ENCODE results near the gene NDC80. TPM values are rescaled to one million over a fixed set of nuclear protein-coding genes. Genes with fewer than 3 reads are reported as not detected.

Gene NDC80
- total RNA-seq, 6 donors from 2014 or later = 0.89 to 1.8 (median 1.4) TPM

DNA sequence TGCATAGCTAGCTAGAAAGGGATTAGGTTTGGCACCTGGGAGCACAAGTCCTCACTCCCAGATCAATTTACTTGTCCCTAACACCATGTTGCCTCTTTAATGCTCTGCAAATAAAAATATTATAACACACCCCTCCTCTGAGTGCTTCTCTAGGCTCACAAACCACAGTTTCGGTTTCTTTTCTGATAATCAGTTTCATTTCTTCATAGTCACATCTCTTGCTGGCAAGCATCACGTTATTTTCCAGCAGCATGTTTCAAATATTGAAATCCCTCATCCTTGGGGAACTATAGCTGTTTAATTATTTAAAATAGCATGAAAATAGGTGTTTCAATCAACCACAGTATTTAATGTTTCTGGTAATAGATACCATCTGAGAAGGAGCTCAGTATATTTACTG is 70.3 kb downstream of the NDC80 start:
- DNase-seq (no peak), ATAC-seq (ENCODE audit: low FRiP score in 2 of 2) (peak in 1 of 2 donors; percentile 68)
- Histone ChIP-seq H3K9me3 (no peaks in the 10 kb centered on the region), H3K4me3 (peak overlapping the region in 2 of 4 donors; percentile 9 to 22), H3K4me1 (peaks cover under 1 to 20% (median 16%) of the 10 kb centered on the region in 4 donors), H3K27me3 (no peaks in the 10 kb centered on the region), H3K36me3 (no peaks in the 10 kb centered on the region), H3K27ac (peak overlapping the region in 3 of 4 donors; percentile 45 to 79 (median 60))
- 1 to 19% methylated on average over 2 of the region's 2 CpGs for WGBS, 2 donors
- TF ChIP-seq POLR2A (IDR thresholded peaks at IDR 0.05) (peak in 1 of 4 donors; percentile 13), EP300 (IDR thresholded peaks at IDR 0.05) (no peak)

- WGBS, 2 donors = 64 to 78% methylated on average over 1 of the region's 1 CpG
- no peak for ATAC-seq (ENCODE audit: low FRiP score in 2 of 2)
Measured at GRCh38 chr18:2642771-2643170, 71.4 kb downstream of the NDC80 start.

DNA sequence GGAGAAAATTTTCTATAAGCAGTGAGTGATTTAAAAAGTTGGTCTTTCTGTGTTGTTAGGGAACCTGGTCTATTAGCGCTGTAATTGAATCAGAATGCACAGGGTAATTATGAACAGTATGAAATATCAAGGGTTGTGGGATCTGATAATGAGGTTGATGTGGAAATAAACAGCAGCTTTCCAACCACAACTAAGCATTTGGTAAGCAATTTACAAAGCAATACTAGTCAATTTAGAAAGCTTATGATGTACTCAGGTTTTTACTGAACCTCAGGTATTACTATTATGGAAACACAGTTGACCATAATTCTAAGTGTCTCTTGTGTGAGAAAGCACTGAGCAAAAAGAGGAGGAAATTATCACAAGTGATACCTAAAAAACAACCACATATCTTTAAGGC is 73.2 kb downstream of the NDC80 start:
- no peak overlapping the region for H3K4me3 ChIP-seq
- ATAC-seq (ENCODE audit: low FRiP score in 2 of 2) (no peak), DNase-seq (no peak)
- H3K36me3 ChIP-seq = no peaks in the 10 kb centered on the region
- peaks cover 0 to 20% (median 11%) of the 10 kb centered on the region in 4 donors for H3K4me1 ChIP-seq
- no peak for TF ChIP-seq POLR2A (IDR thresholded peaks at IDR 0.05)
- no peak for TF ChIP-seq CTCF (IDR thresholded peaks at IDR 0.05)
- no peak for TF ChIP-seq POLR2AphosphoS5 (IDR thresholded peaks at IDR 0.05)
- TF ChIP-seq EP300 (IDR thresholded peaks at IDR 0.05) = no peak
- no peaks in the 10 kb centered on the region for H3K9me3 ChIP-seq
- no peaks in the 10 kb centered on the region for H3K27me3 ChIP-seq
- 87 to 94% methylated on average over 1 of the region's 1 CpG for WGBS, 2 donors
- no peak overlapping the region for H3K27ac ChIP-seq

More at GRCh38 chr18:2642771-2643170, 71.4 kb downstream of the NDC80 start:
- no peaks in the 10 kb centered on the region for H3K9me3 ChIP-seq
- peak overlapping the region in 2 of 4 donors; percentile 21 to 79 for H3K27ac ChIP-seq
- H3K27me3 ChIP-seq = no peaks in the 10 kb centered on the region
- H3K4me1 ChIP-seq = peaks cover 0 to 20% (median 13%) of the 10 kb centered on the region in 4 donors
- DNase-seq = no peak
- no peaks in the 10 kb centered on the region for H3K36me3 ChIP-seq
- H3K4me3 ChIP-seq = no peak overlapping the region
- TF ChIP-seq CTCF (IDR thresholded peaks at IDR 0.05) = no peak
- TF ChIP-seq EP300 (IDR thresholded peaks at IDR 0.05) = no peak
- no peak for TF ChIP-seq POLR2A (IDR thresholded peaks at IDR 0.05)
- no peak for TF ChIP-seq POLR2AphosphoS5 (IDR thresholded peaks at IDR 0.05)

DNA sequence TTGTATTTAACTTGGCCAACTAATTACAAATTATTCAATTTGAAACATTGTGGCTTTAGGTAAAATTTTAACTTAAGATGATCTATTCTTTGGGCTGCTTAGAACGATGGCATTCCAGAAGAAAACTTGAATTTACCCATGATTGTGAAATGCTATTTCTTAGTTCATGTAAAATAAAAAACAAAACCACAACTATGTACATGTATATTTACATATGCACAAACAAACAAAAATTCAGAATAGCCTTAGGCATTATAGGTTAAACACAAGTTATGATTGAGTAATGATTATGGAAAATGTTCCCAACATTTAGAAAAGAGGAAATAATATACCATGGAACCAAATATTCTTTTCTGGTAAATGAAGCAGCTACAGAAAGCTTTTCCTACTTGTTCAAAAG is 80.6 kb downstream of the NDC80 start:
- 88 to 92% methylated on average over 1 of the region's 1 CpG for WGBS, 2 donors
- no peak for ATAC-seq (ENCODE audit: low FRiP score in 2 of 2)
- TF ChIP-seq EP300 (IDR thresholded peaks at IDR 0.05) = no peak
- no peak for TF ChIP-seq POLR2A (IDR thresholded peaks at IDR 0.05)
- TF ChIP-seq CTCF (IDR thresholded peaks at IDR 0.05) = no peak
- no peak for TF ChIP-seq POLR2AphosphoS5 (IDR thresholded peaks at IDR 0.05)

DNA sequence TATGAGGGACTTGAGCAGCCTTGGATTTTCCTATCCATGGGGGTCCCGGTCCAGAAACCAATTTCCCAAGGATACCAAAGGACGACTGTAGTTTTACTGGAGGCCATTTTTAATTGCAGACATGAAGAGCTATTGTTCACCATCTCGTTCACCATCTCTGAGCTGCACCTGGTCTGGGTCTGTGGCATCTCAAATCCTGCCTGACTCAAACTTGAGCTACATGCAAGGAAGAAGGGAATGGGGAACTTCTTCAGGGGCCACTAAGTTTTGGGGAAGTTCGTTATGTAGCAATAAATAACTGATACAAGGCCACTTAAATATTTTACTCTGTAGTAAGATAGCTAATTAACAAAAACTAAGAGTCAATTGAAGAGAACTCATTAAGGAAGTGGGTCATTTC is 82.1 kb downstream of the NDC80 start:
- no peak for DNase-seq
- TF ChIP-seq POLR2AphosphoS5 (IDR thresholded peaks at IDR 0.05) = no peak
- TF ChIP-seq EP300 (IDR thresholded peaks at IDR 0.05) = no peak
- TF ChIP-seq POLR2A (IDR thresholded peaks at IDR 0.05) = no peak
- TF ChIP-seq CTCF (IDR thresholded peaks at IDR 0.05) = no peak
- Histone ChIP-seq H3K27me3 (no peaks in the 10 kb centered on the region), H3K27ac (peak overlapping the region in 1 of 4 donors; percentile 66), H3K9me3 (no peaks in the 10 kb centered on the region), H3K4me3 (no peak overlapping the region), H3K4me1 (peaks cover 9 to 24% (median 18%) of the 10 kb centered on the region in 4 donors), H3K36me3 (no peaks in the 10 kb centered on the region)
- 65 to 75% methylated on average over 4 of the region's 4 CpGs for WGBS, 2 donors
- no peak for ATAC-seq (ENCODE audit: low FRiP score in 2 of 2)

More for the DNA sequence above, 80.6 kb downstream of the NDC80 start:
- H3K9me3 ChIP-seq = no peaks in the 10 kb centered on the region
- H3K27ac ChIP-seq = no peak overlapping the region
- no peak overlapping the region for H3K4me3 ChIP-seq
- H3K4me1 ChIP-seq = peaks cover 0 to 10% (median 5%) of the 10 kb centered on the region in 4 donors
- no peaks in the 10 kb centered on the region for H3K36me3 ChIP-seq
- DNase-seq = no peak
- no peaks in the 10 kb centered on the region for H3K27me3 ChIP-seq
